GM12872 (cell line): ENCODE measurements around the gene SUN1.

ENCODE experiments used
- CTCF ChIP-seq: IDR thresholded peaks from 3 replicates; pipeline ENCODE4 v1.5.1; 2011; ENCODE audit warnings: low read depth, mild to moderate bottlenecking, low read length, moderate library complexity; ENCODE audit not compliant: insufficient read depth

The SUN1 gene

GRCh38 chr7:918441-919113, 86.3 kb downstream of the SUN1 start:
- TF ChIP-seq CTCF, result no peak

- TF ChIP-seq CTCF, result no peak
Observed at GRCh38 chr7:919114-919442, 86.8 kb downstream of the SUN1 start.

GRCh38 chr7:919924-920341, 87.7 kb downstream of the SUN1 start:
- TF ChIP-seq CTCF, result no peak

- TF ChIP-seq CTCF, result no peak
Observed at GRCh38 chr7:920351-921070, 88.2 kb downstream of the SUN1 start.

GRCh38 chr7:921071-921461, 88.8 kb downstream of the SUN1 start:
- TF ChIP-seq CTCF, result no peak

- no peak for TF ChIP-seq CTCF
Observed at GRCh38 chr7:921581-922333, 89.5 kb downstream of the SUN1 start.

- no peak for TF ChIP-seq CTCF
Observed at GRCh38 chr7:922334-923107, 90.2 kb downstream of the SUN1 start.
